Coronary artery (tissue), 2 donors: ENCODE measurements around the gene HDAC9.

Experiments used
- DNase-seq: peaks from one replicate; pipeline ENCODE4 v3.0.0-alpha.2; 2017; ENCODE audit warnings: low spot score
- H3K27ac ChIP-seq, 2 donors: fragments of 200-600 bp; sonication (generic); one replicate each; pipeline ENCODE4 v1.5.1; 2016 to 2019
- H3K4me3 ChIP-seq: fragments of 200-600 bp; sonication (generic); 2 replicates; pipeline ENCODE4 v1.5.1; 2016; ENCODE audit warnings: mild to moderate bottlenecking, moderate library complexity
- TF ChIP-seq, protein P1 (sequence below): fragments of 200-600 bp; sonication (generic); IDR thresholded peaks from one replicate; pipeline ENCODE4 v1.5.1; 2019; ENCODE audit warnings: antibody characterized with exemption

HDAC9 gene

DNA sequence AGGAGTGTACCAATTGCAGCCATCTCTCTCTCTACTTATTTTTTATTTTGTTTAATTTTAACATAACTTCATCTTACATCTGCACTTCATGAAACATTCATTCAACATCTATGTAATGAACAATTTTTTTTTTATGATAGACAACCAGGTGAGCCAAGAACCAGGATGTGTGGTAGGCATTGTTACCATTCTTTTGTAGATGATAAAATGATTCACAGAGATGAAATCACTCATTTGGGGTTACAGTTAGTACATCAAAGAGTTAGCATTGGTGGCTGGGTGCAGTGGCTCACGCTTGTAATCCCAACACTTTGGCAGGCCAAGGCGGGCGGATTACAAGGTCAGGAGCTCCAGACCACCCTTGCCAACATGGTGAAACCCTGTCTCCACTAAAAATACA is 127.8 kb downstream of the HDAC9 start:
- no peak for DNase-seq
- H3K27ac ChIP-seq, result no peak overlapping the region
- H3K4me3 ChIP-seq, result no peak overlapping the region
- TF ChIP-seq, protein P1, sequence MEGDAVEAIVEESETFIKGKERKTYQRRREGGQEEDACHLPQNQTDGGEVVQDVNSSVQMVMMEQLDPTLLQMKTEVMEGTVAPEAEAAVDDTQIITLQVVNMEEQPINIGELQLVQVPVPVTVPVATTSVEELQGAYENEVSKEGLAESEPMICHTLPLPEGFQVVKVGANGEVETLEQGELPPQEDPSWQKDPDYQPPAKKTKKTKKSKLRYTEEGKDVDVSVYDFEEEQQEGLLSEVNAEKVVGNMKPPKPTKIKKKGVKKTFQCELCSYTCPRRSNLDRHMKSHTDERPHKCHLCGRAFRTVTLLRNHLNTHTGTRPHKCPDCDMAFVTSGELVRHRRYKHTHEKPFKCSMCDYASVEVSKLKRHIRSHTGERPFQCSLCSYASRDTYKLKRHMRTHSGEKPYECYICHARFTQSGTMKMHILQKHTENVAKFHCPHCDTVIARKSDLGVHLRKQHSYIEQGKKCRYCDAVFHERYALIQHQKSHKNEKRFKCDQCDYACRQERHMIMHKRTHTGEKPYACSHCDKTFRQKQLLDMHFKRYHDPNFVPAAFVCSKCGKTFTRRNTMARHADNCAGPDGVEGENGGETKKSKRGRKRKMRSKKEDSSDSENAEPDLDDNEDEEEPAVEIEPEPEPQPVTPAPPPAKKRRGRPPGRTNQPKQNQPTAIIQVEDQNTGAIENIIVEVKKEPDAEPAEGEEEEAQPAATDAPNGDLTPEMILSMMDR, result no peak

DNA sequence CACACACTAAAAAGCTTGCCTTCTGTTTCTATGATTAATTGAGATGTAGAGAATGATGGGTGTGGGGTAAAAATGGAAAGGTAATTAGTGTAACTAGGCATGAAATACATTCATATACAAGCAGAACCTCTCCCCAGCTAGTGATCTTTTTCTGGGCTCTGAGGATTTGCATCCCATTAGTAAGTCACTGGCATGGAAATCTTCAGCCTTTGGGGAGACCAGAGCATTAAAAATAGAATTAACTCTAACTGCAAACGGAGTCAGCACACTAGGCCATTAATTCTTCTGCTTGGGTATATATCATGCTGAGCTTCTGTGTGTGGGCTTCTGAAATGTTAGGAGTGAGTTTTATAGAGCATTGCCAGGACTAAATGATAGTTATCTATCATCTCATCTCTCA is 128.9 kb downstream of the HDAC9 start:
- Histone ChIP-seq H3K4me3 (no peak overlapping the region), H3K27ac (no peak overlapping the region)
- no peak for DNase-seq
- TF ChIP-seq, protein P1, result no peak

DNA sequence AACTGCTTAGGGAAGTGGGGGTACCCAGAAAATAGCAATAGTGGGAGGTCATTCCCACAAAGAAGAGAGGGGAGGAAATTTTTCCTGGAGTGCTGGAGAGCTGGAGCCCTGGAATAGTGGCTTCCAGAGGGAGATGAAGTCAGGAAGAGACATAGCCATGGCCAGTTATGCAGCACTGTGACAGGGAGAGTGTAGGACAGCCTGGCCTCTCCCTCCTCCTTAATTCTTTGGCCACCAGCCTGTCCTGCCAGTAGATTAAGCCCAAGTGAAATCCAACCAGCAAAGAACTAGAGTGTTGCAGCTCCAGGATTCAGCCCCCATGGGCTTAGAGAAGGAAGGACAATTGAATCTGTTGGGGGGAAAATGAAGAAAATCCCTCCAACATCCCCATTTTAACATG is 130.5 kb downstream of the HDAC9 start:
- TF ChIP-seq, protein P1, result no peak
- H3K27ac ChIP-seq, result no peak overlapping the region
- DNase-seq, result no peak
- no peak overlapping the region for H3K4me3 ChIP-seq

DNA sequence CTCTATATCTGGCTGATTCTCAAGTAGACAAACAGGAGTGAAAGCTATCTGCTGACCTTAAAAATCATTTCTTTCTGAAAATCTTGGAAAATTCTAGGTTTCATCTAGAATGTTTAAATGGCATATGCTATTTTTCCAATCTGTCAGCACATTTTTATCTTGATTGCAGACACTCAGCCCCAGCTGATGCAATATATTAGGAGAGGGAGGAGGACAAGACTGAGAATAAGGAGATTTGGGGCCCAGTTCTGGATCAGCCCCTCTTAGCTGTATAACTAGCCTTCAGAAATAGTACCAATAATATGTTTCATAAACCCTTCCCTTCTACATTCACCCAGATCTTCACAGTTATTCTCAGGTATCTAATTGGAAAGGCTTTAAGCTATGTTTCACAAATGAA is 131.2 kb downstream of the HDAC9 start:
- Histone ChIP-seq H3K4me3 (no peak overlapping the region), H3K27ac (no peak overlapping the region)
- TF ChIP-seq, protein P1, result no peak
- DNase-seq, result no peak

DNA sequence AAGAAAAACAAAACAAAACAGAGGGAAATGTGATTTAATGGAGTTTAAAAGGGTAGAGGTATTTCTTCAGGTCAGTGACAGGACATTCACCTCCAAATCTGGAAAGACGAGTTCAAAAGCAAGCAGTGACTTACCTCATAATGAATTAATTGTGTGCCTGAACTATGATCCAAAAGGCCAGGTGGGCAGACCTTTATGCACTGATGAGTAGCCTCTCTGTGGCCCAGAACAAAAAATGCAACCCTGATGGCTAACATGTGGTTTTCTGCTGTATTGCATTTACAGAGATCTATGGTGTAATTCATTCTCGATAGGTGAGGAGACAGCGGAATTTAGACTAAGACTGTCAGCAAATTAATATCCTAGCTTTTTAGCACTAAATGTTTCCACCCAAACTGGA is 142.0 kb downstream of the HDAC9 start:
- Histone ChIP-seq H3K27ac (no peak overlapping the region), H3K4me3 (no peak overlapping the region)
- DNase-seq, result no peak
- TF ChIP-seq, protein P1, result no peak

DNA sequence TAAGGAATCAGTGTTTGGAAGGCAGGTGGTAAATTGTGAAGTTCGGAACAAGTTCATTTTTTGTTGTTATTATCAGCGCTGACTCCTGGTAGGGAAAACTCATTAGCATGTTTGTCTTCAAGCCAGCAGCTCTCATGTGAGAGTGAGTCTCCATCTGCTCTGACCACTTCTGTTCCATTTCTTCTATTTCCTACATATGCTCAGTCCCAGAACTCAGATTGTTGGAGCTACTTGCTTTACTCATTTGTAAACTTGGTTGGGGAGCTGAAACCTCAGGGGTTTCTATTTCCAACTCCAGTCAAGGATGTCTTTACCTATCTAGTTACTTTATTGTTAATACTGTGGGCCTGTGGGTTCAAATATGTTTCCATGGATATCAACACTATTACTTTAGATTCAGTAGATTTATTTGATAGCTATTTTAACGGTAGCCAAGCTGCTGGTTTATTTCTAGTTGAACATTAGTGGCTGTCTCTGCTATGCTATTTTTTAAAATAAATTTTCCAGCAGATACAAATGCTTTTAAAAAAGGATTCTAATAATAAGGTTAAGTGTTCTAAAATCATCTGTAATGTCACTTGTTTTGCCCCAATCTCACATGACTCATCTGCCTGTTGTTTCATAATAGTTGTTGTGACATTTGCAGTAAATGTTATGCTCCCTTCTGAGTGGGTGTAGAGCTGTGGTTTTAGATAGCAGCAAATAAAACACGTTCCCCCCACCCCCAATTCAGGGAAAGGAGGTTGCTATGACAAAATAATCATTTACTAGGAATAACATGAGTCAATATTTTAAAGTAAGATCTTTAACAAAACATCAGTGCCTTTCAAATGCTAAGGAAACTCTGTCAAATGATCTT is 143.3 kb downstream of the HDAC9 start:
- Histone ChIP-seq H3K27ac (peak overlapping the region in 1 of 2 donors; percentile 68), H3K4me3 (no peak overlapping the region)
- TF ChIP-seq, protein P1, result no peak
- DNase-seq, result no peak

DNA sequence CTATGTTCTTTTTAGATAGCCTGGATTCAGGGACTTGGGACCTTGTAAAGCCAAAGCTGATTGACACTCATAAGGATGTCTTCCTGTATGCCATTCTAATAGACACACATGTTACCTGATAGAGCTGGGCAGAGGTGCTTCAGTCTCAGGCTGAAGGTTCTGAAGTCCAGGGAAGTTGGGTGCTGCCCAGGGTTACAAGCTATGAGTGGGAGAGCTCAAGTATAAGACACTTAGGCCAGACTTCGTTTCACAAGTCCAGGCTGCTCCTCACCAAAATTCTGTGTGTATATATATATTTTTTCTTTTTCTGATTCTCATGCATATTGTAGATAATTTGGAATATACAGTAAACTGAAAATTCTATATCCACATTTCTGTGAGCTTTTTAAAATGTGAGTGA is 144.2 kb downstream of the HDAC9 start:
- no peak overlapping the region for H3K27ac ChIP-seq
- no peak overlapping the region for H3K4me3 ChIP-seq
- DNase-seq, result no peak

More for the DNA sequence above, 144.2 kb downstream of the HDAC9 start:
- TF ChIP-seq, protein P1, result no peak
